Measurements from ENCODE around the gene ATP5MC2.

ATP5MC2 gene

DNA sequence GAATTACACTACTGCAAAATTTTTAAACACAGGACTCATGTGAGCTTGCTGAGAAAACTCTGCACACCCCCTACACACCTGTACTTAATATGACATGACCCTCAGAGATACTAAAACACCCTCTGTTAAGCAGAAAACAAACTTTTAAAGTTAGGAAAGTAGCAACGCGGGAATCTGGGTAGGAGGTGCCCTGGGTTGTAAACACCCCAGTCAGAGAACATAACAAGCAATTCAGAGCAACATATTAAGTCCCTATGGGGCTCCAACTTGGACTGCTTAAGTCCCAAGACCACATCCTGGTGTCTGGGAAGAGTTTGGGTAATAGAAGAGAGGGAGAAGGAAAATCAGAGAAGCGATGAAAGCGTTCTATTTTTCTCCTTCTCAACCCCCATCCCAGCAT is 50.9 kb downstream of the ATP5MC2 start:
- Histone ChIP-seq H3K9ac (ENCODE audit: low read length) (peak overlapping the region; percentile 91), H3K4me3 (ENCODE audit: low read depth, low read length, poor library complexity, severe bottlenecking) (peak overlapping the region; percentile 93), H3K27ac (ENCODE audit: low read depth, low read length, poor library complexity, severe bottlenecking) (peak overlapping the region; percentile 75), H3K36me3 (ENCODE audit: insufficient read depth, low read length) (no peaks in the 10 kb centered on the region), H4K20me1 (ENCODE audit: insufficient read depth, low read length) (no peaks in the 10 kb centered on the region), H3K9me2 (ENCODE audit: low read depth, low read length) (no peaks in the 10 kb centered on the region), H3K9me3 (ENCODE audit: low read length) (no peaks in the 10 kb centered on the region), H3K4me2 (ENCODE audit: low read length) (peak overlapping the region; percentile 92), H3K4me1 (ENCODE audit: insufficient read depth, low read length, severe bottlenecking) (peaks cover 42% of the 10 kb centered on the region), H3K79me2 (ENCODE audit: insufficient read depth, low read length) (peaks cover 38% of the 10 kb centered on the region), H3F3A (ENCODE audit: insufficient read depth, low read length) (peaks cover 6% of the 10 kb centered on the region; the same call in 1 of the 2 replicates), H3K27me3 (ENCODE audit: insufficient read depth, low read length) (no peaks in the 10 kb centered on the region), H2AFZ (ENCODE audit: low read length) (no peak overlapping the region)
- TF ChIP-seq, protein P1, sequence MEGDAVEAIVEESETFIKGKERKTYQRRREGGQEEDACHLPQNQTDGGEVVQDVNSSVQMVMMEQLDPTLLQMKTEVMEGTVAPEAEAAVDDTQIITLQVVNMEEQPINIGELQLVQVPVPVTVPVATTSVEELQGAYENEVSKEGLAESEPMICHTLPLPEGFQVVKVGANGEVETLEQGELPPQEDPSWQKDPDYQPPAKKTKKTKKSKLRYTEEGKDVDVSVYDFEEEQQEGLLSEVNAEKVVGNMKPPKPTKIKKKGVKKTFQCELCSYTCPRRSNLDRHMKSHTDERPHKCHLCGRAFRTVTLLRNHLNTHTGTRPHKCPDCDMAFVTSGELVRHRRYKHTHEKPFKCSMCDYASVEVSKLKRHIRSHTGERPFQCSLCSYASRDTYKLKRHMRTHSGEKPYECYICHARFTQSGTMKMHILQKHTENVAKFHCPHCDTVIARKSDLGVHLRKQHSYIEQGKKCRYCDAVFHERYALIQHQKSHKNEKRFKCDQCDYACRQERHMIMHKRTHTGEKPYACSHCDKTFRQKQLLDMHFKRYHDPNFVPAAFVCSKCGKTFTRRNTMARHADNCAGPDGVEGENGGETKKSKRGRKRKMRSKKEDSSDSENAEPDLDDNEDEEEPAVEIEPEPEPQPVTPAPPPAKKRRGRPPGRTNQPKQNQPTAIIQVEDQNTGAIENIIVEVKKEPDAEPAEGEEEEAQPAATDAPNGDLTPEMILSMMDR (IDR thresholded peaks at IDR 0.05; ENCODE audit: low read length): no peak
- no peak for TF ChIP-seq EZH2 (IDR thresholded peaks at IDR 0.05; ENCODE audit: borderline replicate concordance, low read length)

GRCh38 chr12:53624458-53624857 is 51.4 kb downstream of the ATP5MC2 start:
- Histone ChIP-seq H3K36me3 (ENCODE audit: insufficient read depth, low read length) (no peaks in the 10 kb centered on the region), H3K27ac (ENCODE audit: low read depth, low read length, poor library complexity, severe bottlenecking) (peak overlapping the region; percentile 75), H3K4me2 (ENCODE audit: low read length) (peak overlapping the region; percentile 92), H3K4me3 (ENCODE audit: low read depth, low read length, poor library complexity, severe bottlenecking) (peak overlapping the region; percentile 93), H4K20me1 (ENCODE audit: insufficient read depth, low read length) (no peaks in the 10 kb centered on the region), H3K9me3 (ENCODE audit: low read length) (no peaks in the 10 kb centered on the region), H3K27me3 (ENCODE audit: insufficient read depth, low read length) (no peaks in the 10 kb centered on the region), H3K79me2 (ENCODE audit: insufficient read depth, low read length) (peaks cover 38% of the 10 kb centered on the region), H2AFZ (ENCODE audit: low read length) (no peak overlapping the region), H3K4me1 (ENCODE audit: insufficient read depth, low read length, severe bottlenecking) (peaks cover 44% of the 10 kb centered on the region), H3F3A (ENCODE audit: insufficient read depth, low read length) (peaks cover 6% of the 10 kb centered on the region; the same call in 1 of the 2 replicates), H3K9me2 (ENCODE audit: low read depth, low read length) (no peaks in the 10 kb centered on the region), H3K9ac (ENCODE audit: low read length) (peak overlapping the region; percentile 91)
- no peak for TF ChIP-seq EZH2 (IDR thresholded peaks at IDR 0.05; ENCODE audit: borderline replicate concordance, low read length)
- TF ChIP-seq, protein P1 (IDR thresholded peaks at IDR 0.05; ENCODE audit: low read length): no peak

GRCh38 chr12:53623548-53624385 is 52.1 kb downstream of the ATP5MC2 start:
- no peak for TF ChIP-seq EZH2 (IDR thresholded peaks at IDR 0.05; ENCODE audit: borderline replicate concordance, low read length)
- TF ChIP-seq, protein P1 (IDR thresholded peaks at IDR 0.05; ENCODE audit: low read length): no peak
- Histone ChIP-seq H3F3A (ENCODE audit: insufficient read depth, low read length) (peaks cover 6% of the 10 kb centered on the region; the same call in 1 of the 2 replicates), H3K9ac (ENCODE audit: low read length) (peak overlapping the region; percentile 91), H2AFZ (ENCODE audit: low read length) (no peak overlapping the region), H3K79me2 (ENCODE audit: insufficient read depth, low read length) (peaks cover 38% of the 10 kb centered on the region), H4K20me1 (ENCODE audit: insufficient read depth, low read length) (no peaks in the 10 kb centered on the region), H3K4me1 (ENCODE audit: insufficient read depth, low read length, severe bottlenecking) (peaks cover 51% of the 10 kb centered on the region), H3K4me3 (ENCODE audit: low read depth, low read length, poor library complexity, severe bottlenecking) (peak overlapping the region; percentile 93), H3K4me2 (ENCODE audit: low read length) (peak overlapping the region; percentile 92), H3K27me3 (ENCODE audit: insufficient read depth, low read length) (no peaks in the 10 kb centered on the region), H3K9me2 (ENCODE audit: low read depth, low read length) (no peaks in the 10 kb centered on the region), H3K36me3 (ENCODE audit: insufficient read depth, low read length) (no peaks in the 10 kb centered on the region), H3K9me3 (ENCODE audit: low read length) (no peaks in the 10 kb centered on the region), H3K27ac (ENCODE audit: low read depth, low read length, poor library complexity, severe bottlenecking) (peak overlapping the region; percentile 75)
